ENCODE data around the gene KRTAP5-3.

DNA sequence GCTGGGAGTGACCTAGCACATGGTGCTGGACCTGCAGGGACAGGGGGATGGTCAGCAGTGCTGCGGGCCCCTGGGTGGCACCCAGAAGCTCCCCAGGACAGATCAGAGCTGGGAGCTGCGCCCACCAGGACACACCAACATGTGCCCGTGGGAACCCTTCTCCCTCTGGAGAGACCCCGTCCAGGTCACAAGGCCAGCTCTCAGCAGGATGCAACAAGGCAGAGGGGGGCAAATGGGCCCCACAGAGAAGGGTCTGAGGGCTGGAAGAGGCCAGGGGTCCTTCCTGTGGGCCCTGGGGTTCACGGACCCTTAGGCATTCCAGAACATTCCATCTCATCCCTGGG, 42.4 kb downstream of the KRTAP5-3 start:
- TF ChIP-seq, protein P1, sequence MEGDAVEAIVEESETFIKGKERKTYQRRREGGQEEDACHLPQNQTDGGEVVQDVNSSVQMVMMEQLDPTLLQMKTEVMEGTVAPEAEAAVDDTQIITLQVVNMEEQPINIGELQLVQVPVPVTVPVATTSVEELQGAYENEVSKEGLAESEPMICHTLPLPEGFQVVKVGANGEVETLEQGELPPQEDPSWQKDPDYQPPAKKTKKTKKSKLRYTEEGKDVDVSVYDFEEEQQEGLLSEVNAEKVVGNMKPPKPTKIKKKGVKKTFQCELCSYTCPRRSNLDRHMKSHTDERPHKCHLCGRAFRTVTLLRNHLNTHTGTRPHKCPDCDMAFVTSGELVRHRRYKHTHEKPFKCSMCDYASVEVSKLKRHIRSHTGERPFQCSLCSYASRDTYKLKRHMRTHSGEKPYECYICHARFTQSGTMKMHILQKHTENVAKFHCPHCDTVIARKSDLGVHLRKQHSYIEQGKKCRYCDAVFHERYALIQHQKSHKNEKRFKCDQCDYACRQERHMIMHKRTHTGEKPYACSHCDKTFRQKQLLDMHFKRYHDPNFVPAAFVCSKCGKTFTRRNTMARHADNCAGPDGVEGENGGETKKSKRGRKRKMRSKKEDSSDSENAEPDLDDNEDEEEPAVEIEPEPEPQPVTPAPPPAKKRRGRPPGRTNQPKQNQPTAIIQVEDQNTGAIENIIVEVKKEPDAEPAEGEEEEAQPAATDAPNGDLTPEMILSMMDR (IDR thresholded peaks at IDR 0.05; ENCODE audit: low read depth, low read length), result no peak
- TF ChIP-seq POLR2A (IDR thresholded peaks at IDR 0.05; ENCODE audit: extremely low read depth, insufficient read length), result no peak
